Prostate gland (tissue), 2 donors: ENCODE data around the gene SLX1B.
"Not testable (repeated sequence)": the region's sequence is repeated elsewhere in the genome, so short reads cannot be mapped to it uniquely, and the experiment has no call there.

ENCODE experiments used
- CTCF ChIP-seq, 4 experiments: fragments of 200-600 bp in 2 of 4; fragments of 450-650 bp in 2 of 4; sonication (generic) in 2 of 4; IDR thresholded peaks; 1 replicate in 3 of 4; 2 replicates in 1 of 4; pipeline ENCODE4 v1.5.1; 2016 to 2019; ENCODE audit warnings: antibody characterized with exemption in 4 of 4, mild to moderate bottlenecking in 2 of 4, moderate library complexity in 2 of 4
- POLR2A ChIP-seq: fragments of 450-650 bp; IDR thresholded peaks from one replicate; pipeline ENCODE4 v1.6.1; 2016; ENCODE audit warnings: antibody characterized with exemption, mild to moderate bottlenecking

DNA sequence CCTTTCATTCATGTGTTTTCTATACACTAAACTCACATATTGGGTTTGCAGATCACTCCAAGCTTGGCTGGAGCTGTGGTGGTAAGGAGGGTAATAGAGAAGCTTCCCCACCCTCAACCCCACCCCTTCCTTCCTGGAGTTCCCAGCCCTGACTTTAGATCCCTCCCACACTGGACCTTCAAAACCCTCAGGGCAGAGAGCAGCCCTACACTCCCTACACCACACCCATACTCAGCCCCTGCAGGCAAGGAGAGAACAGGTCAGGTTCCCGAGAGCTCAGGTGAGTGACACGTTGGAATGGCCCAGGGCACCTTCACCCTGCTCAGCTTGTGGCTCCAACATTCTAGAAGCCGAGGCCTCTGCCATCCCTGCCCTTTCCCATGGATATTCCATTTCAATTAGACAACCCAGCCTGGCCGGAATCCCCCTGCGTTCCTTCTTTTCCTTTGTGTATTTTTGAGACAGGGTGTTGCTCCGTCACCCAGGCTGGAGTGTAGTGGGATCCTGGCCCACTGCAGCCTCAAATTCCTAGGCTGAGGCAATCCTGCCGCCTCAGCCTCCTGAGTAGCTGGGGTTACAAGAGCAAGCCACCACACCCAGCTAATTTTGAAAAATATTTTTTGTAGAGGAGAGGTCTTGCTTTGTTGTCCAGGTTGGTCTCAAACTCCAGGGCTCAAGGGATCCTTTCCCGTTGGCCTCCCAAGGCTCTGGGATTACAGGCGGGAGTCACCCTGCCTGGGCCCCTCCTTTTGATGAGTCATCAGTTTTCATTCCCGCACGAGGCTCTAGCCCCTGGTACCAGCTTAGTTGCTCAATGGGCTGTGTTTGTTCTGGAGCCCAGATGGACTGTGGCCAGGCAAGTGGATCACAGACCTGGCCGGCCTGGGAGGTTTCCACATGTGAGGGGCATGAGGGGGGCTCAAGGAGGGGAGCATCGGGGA lies 5.6 kb downstream of the SLX1B start, which contains the start of gene SULT1A4:
- not testable (repeated sequence) for TF ChIP-seq POLR2A; CTCF (IDR thresholded peaks at IDR 0.05)
